Osteocyte (in vitro differentiated cells): ENCODE measurements around the gene LRCOL1. TPM values are rescaled to one million over a fixed set of nuclear protein-coding genes. Genes with fewer than 3 reads are reported as not detected.

Source experiments
- DNase-seq: peaks from one replicate; pipeline ENCODE4 v3.0.0; 2021; ENCODE audit warnings: mixed read lengths; ENCODE audit not compliant: unreplicated experiment; ENCODE audit errors: extremely low spot score
- H3K27ac Mint-ChIP-seq: one replicate; pipeline ENCODE4 v1.8.0; 2021; ENCODE audit warnings: mild to moderate bottlenecking, mixed read lengths; ENCODE audit not compliant: unreplicated experiment
- H3K27me3 Mint-ChIP-seq: one replicate; pipeline ENCODE4 v1.8.0; 2021; ENCODE audit warnings: mixed read lengths; ENCODE audit not compliant: unreplicated experiment
- H3K36me3 Mint-ChIP-seq: one replicate; pipeline ENCODE4 v1.8.0; 2021; ENCODE audit warnings: mixed read lengths; ENCODE audit not compliant: unreplicated experiment
- H3K4me1 Mint-ChIP-seq: one replicate; pipeline ENCODE4 v1.8.0; 2021; ENCODE audit warnings: mixed read lengths; ENCODE audit not compliant: unreplicated experiment
- H3K4me3 Mint-ChIP-seq: one replicate; pipeline ENCODE4 v1.8.0; 2021; ENCODE audit warnings: mild to moderate bottlenecking, moderate library complexity, mixed read lengths; ENCODE audit not compliant: unreplicated experiment
- H3K9me3 Mint-ChIP-seq: one replicate; pipeline ENCODE4 v1.8.0; 2021; ENCODE audit warnings: mixed read lengths; ENCODE audit not compliant: unreplicated experiment
- microRNA-seq: library from miRNA; unstranded; fragments of <30 nt; microRNA quantifications from one replicate; pipeline ENCODE4 v1.1.0, GENCODE V29; 2020; ENCODE audit not compliant: unreplicated experiment
- total RNA-seq: library from RNA; stranded (reverse); gene quantifications from 2 replicates; pipeline ENCODE4 v1.2.1, GENCODE V29; 2021
- TF ChIP-seq, protein P1 (sequence below): fragments of 200-600 bp; sonication (generic); IDR thresholded peaks from 2 replicates; pipeline ENCODE4 v1.5.0; 2021; ENCODE audit warnings: antibody characterized with exemption, mild to moderate bottlenecking, moderate library complexity

Gene LRCOL1
- total RNA-seq, 1 donor from 2014 or later: not detected

DNA sequence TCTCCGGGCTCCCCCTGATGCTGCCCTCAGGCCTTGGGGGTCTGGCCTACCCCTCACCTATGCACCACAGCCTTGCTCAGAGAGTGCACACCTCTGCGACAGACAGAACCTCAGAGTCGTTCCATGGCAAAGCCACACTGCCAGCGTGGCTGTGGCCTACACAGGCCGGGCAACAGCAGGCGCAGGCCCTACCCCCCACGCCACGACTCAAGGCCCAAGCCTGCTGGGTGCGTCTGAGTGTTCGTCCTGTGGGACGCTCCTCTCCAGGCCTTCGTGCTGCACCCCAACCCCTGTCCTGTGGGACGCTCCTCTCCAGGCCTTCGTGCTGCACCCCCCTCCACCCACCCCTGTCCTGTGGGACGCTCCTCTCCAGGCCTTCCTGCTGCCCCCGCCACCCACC is 54.2 kb downstream of the LRCOL1 start:
- no peak for DNase-seq
- TF ChIP-seq, protein P1, sequence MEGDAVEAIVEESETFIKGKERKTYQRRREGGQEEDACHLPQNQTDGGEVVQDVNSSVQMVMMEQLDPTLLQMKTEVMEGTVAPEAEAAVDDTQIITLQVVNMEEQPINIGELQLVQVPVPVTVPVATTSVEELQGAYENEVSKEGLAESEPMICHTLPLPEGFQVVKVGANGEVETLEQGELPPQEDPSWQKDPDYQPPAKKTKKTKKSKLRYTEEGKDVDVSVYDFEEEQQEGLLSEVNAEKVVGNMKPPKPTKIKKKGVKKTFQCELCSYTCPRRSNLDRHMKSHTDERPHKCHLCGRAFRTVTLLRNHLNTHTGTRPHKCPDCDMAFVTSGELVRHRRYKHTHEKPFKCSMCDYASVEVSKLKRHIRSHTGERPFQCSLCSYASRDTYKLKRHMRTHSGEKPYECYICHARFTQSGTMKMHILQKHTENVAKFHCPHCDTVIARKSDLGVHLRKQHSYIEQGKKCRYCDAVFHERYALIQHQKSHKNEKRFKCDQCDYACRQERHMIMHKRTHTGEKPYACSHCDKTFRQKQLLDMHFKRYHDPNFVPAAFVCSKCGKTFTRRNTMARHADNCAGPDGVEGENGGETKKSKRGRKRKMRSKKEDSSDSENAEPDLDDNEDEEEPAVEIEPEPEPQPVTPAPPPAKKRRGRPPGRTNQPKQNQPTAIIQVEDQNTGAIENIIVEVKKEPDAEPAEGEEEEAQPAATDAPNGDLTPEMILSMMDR: no peak
- Mint-ChIP-seq H3K36me3 (no peaks in the 10 kb centered on the region), H3K4me3 (no peak overlapping the region), H3K27me3 (no peaks in the 10 kb centered on the region), H3K27ac (no peak overlapping the region), H3K9me3 (no peaks in the 10 kb centered on the region), H3K4me1 (peaks cover 4% of the 10 kb centered on the region)

DNA sequence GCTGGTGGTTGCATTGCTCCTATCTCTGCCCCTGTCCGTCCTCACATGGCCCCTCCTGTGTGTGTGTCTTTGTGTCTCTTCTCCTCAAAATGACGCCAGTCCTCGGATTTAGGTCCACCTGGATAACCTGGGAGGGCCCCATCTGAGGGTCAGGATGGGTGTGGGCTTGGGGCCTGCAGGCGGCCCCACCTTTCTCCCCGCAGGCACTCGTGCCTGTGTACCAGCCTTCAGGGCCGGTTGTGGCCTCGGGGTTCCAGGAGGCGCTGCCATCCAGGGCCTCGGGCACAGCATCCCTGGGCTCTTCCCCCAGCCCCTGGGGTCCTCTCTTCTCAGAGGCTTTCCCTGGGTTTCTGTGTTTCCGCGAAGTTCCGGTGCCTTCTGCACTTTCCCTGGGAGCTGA is 54.7 kb downstream of the LRCOL1 start:
- TF ChIP-seq, protein P1: no peak
- Mint-ChIP-seq H3K4me3 (no peak overlapping the region), H3K27ac (no peak overlapping the region), H3K4me1 (peaks cover under 1% of the 10 kb centered on the region), H3K9me3 (no peaks in the 10 kb centered on the region), H3K27me3 (no peaks in the 10 kb centered on the region), H3K36me3 (no peaks in the 10 kb centered on the region)
- no peak for DNase-seq

DNA sequence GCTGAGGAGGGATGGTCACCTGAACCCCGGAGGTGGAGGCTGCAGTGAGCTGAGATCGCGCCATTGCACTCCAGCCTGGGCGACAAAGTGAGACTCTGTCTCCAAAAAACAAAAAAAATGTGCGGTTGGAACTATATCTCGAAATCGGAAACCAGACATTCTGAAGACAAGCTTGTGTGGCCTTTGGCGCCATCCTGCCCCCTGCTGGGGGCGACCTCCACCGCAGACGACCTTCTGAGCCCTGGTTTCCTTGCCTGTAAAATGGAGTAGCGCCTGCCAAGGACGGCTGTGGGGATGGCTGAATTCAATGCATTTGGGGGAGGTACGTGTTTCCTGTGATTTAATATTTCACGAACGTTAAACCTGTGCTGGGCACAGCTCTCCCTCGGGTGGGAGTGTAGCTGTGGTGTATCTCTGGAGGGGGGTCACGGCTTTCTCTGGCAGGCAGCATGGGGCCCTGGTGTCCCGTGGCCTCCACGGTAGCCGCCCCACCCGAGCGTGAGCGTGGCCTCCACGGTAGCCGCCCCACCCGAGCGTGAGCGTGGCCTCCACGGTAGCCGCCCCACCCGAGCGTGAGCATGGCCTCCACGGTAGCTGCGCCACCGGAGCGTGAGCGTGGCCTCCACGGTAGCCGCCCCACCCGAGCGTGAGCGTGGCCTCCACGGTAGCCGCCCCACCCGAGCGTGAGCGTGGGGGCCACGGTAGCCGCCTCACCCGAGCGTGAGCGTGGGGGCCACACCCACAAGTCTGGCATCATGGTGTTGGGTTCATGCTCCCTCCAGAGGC is 55.3 kb downstream of the LRCOL1 start:
- no peaks in the 10 kb centered on the region for H3K4me1 Mint-ChIP-seq
- no peaks in the 10 kb centered on the region for H3K36me3 Mint-ChIP-seq
- no peak overlapping the region for H3K4me3 Mint-ChIP-seq
- DNase-seq: no peak
- H3K27me3 Mint-ChIP-seq: no peaks in the 10 kb centered on the region
- H3K9me3 Mint-ChIP-seq: no peaks in the 10 kb centered on the region
- TF ChIP-seq, protein P1: peak; percentile 24
- H3K27ac Mint-ChIP-seq: no peak overlapping the region

Small RNA genes lying within 50 kb of the gene (microRNA-seq; reads per million reads assigned to microRNA genes)
- gene MIR6763: not detected

Other genes starting within 250 kb of the LRCOL1 start
- gene FBRSL1, start 120.4 kb downstream of the LRCOL1 start, total RNA-seq: 42.1 and 46.2 TPM in 2 replicates
- not detected in 2 replicates for gene P2RX2, start 8.2 kb upstream of the LRCOL1 start, total RNA-seq
- gene POLE, start 76.8 kb upstream of the LRCOL1 start, total RNA-seq: 72.5 and 74.4 TPM in 2 replicates
- 25.6 and 28.1 TPM in 2 replicates for gene PXMP2, start 77.0 kb upstream of the LRCOL1 start, total RNA-seq
- gene PGAM5, start 100.3 kb upstream of the LRCOL1 start, total RNA-seq: 23.6 and 24.5 TPM in 2 replicates
- 69.5 and 70.0 TPM in 2 replicates for gene ANKLE2, start 151.2 kb upstream of the LRCOL1 start, total RNA-seq
- 104 and 114 TPM in 2 replicates for gene GOLGA3, start 218.3 kb upstream of the LRCOL1 start, total RNA-seq